Hepatic stellate cell (primary cell): ENCODE data around the gene CAPN14.

Experiments
- DNase-seq: peaks from one replicate; pipeline ENCODE4 v3.0.0; 2011; ENCODE audit warnings: low spot score

Gene CAPN14

DNA sequence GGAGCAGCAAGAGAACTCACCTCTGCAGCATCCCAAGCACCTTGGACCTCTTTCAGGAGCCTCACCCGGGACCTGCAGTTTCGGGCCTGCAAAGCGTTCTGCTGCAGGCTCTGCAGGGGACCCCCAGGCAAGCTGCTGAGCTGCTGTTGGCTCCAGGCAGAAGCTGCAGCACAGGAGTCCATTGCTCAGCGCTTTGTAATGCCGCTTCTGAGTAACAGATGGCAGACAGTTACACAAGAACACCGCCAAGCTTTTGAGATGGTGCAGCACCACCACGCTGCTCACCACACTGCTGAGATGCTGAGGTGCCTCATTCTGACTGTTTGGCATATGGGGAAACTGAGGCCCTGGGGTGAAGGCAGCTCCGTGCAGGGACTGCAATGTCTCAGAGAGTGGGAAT lies 77.2 kb downstream of the CAPN14 start:
- no peak for DNase-seq

DNA sequence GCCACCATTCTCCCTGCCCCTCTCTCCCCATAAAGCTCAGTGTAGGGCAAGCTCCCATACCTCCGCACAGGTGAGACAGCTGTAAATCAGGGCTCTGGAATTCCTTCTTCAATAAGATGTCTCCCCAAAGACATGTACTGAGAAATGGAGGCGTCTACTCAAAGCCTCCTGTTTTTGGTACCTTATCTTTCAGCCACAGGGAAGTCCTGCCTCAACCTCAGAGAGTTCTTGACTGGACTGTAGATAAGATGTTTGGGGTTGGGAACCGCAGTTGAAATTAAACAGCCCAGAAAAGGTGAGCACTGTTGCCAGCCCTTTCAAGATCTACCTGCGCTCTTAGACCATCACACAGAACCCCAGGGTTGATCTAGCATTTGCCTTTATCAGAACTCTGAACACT lies 77.6 kb downstream of the CAPN14 start:
- DNase-seq: no peak

DNA sequence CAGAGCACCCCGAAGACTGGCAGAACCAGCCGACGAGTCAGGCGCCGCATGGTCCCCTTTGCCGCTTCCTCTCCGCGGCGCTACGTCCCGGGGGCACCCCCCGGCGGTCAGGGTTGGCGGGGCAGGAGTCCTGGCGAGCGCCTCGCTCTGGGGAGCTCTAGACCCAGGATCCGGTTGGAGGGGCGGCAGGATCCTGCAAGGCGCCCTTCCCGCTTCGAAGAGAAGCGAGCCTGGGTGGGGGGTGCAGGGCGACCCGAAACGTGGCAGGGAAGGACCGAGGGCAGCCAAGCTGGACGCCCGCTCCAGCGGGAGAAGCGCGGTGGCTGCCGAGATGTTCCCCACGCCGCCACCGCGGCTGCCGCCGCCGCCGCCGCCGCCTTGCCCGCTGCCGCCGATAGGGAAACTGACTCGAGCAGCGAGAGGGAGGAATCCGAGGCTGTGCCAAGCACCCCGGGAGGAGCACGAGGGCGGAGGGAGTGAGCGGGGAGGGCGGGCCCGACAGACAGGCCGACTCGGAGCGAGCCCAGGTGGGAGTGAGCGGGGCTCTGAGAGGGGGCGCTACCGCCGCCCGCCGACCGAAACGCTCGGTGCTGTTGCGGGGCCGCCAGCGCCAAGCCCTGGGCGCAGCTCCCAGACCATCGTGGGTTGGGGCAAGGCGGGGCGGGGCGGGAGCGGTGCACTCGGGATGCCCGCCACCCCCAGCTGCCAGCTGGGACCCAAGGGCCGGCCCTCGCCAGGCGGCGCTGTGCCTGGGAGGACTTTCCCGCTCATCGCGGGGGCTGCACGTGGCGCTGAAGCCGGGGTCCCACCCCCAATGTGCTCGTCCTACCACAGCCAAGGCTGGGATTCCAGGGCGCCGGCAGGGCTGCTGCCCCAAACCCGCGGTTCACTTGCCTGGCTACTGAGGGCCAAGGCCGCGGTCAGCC lies 79.0 kb downstream of the CAPN14 start, which contains the start of gene GALNT14:
GALNT14 (minus strand) TSS at position 404 of the 926 bp plus-strand sequence; CDS start at position 50, 354 bp downstream.
- peak; percentile 55 for DNase-seq

DNA sequence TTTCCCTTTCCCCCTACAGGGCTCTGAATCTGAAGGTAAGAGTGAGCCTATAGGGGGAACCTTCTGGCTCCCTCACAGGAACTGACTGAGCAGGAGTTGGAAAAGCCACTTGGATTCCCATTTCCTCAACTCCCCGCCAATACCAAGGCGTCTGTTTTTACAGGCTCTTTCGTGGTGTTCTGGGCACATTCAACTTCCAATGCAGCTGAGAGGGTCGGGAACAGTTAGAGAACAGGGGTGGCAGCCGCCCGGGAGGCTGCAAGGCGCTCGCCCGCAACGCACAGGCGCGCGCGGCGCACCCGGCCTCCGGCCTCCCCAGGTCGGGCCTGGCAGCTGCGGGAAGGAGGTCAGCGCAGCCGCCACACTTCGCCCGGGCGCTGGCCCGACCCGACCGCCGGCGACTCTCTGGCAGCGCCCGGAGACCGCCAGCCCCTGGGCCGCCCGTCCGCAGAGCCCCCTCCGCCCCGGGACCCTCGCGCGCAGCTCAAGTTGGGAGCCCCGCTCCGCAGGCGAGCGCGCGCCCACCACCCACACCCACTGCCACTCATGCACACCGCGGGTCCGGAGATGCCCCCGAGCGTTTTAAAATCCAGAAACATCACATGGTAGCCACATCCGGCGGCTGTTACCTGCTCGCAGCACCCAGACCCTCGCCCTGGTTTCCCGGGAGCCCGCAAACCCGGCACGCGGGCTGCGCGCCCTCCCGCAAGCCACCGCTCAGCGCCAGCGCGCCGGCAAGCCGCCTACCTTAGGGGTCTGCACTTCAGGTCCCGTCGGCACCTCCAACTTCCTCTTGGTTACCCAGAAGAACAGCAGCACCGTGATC lies 79.9 kb downstream of the CAPN14 start:
- DNase-seq: peak; percentile 16

DNA sequence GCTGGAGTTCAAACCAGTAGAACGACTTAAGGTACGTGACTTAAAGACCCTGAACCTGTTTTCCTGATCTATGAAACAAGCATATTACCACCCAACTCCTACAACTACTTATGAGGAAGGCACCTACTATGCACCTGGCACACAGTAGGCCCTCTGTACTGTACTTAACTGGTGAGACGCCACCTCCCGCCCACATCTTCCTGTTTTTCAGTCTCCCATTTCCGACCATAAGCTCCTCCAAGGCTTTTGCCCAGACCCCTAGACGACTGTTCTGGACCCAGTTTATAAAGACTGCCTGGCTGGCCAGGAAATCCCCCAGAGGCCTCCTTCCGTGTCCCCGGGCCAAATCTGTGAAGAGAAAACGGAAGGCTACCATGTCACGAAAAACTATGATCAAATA lies 80.6 kb downstream of the CAPN14 start:
- DNase-seq: no peak

DNA sequence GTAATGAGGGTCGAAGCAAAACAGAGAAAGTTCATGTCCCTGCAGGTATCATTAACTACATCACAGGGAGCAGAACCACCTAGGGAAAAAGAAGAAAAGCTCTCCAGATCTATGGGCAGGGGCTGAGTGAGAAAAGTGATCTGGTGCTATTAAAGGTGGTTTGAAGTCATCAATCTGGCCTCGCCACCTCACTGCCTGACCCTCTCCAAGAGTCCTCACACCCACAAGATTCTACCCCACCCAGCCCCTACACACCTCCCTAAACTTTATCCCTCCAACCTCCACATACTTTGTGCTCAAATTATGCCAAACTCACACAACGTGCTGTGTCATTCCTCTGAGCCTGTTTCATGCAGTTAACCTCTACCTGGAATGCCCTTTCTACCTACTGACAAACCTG lies 81.3 kb downstream of the CAPN14 start:
- no peak for DNase-seq

DNA sequence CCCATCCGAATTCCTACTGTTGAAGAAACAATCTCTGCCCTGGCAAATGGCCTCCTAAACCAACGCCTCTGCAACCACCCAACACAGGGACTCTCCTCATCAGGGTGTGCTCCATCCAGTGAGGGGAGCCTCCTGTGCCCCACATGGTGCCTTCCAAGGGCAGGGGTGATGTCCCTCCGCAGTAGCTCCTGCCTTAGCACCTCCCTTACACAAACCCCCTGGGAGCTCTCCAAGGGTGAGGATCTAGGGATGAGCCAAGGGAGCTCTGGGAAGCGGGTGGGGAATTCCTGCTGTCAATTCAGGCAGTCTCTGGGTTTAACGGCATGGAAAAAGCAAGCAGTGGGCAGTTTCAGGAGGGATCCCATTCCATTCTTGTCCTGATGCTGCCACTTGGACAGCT lies 82.8 kb downstream of the CAPN14 start:
- no peak for DNase-seq

DNA sequence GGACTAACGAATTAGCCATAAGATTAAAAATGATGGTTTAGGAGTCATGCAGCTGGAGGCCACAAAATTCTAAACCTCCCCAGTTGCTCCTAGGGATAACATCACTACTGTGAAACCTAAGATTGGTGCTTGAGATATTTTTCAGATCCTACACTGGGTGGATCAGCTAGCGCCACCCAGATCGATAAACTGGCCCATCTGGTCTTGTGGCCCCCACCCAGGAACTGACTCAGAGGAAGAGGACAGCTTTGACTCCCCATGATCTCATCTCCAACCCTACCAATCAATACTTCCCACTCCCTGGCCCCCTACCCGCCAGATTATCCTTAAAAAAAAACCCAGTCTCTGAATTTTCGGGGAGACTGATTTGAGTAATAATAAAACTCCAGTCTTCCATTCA lies 84.5 kb downstream of the CAPN14 start:
- no peak for DNase-seq

DNA sequence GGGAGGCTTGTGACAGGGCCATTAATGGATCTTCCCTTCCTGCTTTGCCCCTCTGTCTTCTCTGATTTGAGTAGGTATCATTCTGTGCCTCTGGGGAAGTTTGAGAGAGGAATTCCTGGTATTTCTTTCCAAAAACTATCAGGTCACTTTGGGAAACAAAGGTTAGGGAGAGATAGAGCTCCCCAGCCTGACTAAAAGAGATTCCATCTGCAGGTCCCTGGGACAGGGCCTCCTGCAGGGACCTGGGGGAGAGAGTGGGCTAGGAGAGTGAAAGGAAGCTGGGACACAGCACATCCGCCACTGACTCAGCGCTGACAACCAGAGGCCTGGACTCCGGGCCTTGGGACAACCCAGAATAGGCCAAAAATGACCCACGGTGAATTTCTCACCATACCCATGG lies 85.4 kb downstream of the CAPN14 start:
- DNase-seq: no peak

DNA sequence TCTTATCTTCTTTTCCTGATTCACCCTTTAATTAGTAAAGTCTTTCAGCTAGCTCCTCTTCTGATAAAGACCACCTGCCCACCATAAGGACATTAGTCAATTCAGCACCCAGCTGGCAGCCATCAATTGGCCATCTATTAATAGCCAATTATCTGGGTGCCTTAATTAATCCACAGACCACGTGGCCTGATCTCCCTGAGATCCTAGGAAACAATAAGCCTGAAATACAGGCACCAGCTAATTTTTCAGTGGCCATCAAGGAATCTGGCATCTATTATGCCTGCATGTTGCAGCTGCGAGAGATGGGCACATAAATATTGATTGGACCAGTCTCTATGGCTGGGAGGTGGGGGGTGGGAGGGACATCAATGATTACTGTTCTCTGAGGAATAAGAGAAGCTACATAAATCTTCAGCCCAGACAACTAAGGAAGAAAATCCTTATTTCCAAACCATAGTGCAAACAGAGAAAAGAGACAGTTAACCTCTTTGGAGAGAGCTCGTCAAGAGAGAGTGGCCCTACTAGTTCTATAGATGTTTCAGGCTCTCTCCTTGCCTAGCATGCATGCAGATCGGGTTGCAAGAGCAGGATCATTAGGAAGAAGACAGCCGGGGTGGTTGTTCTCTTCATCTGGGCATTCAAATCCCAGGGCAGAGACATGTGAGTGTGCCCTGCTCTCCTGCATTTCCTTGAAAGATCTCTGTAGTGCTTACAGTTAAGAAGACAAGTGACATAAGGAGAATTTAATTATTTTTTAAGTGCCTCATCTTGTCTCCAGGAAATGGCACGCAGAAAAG lies 87.7 kb downstream of the CAPN14 start:
- DNase-seq: no peak

DNA sequence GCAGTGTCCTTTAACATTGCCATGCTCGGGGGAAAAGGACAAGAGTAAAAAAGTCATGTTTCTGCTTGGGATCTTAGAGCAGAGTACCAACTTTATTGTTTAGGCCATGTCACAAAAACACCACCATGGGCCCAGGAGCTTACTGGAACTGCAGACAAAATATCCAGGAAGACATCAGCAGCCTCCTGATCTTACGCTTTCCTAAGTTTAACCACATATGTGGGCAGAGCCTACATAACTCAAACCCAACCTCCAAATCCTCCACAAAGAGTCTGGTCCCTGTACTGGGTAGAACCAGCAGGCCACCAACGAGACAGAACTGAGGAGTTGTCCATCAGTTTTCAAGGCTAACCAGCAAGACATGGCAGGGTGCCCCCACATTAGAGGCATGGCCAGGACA lies 89.4 kb downstream of the CAPN14 start:
- no peak for DNase-seq

DNA sequence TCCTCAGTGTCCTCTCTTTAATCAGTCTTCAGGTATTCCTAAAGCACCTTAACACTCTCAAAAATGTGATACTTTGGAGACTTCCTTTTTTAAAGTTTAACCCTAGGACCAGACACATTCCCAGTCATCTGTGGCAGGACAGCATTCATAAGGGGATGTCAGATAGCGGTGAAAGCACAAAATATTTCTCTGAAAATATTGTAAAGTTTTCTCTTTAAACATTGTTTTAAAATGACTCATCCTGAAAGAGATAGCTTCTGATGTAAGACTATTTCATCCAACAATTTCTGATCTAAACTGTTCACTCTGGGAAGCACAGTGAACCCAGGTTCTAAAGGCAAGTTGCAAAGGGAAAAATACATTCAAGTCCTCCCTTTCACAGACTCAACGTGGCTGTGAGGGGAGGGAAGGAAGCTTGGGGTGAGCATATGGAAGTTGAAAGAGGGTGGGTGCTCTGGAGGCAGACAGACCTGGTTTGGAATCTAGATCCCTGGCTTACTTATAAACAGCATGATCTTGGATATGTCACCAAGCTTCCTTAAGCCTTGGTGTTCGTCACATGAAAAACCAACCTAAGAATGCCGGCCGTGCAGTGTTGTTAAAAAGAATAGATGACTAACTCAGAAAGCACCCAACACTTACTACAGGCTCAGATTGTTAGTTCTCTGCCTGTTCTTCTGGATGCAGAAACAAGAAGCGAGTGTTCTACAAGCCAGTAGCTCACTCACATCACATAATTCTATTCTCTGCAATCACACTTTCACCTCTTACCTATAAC lies 91.2 kb downstream of the CAPN14 start:
- no peak for DNase-seq

DNA sequence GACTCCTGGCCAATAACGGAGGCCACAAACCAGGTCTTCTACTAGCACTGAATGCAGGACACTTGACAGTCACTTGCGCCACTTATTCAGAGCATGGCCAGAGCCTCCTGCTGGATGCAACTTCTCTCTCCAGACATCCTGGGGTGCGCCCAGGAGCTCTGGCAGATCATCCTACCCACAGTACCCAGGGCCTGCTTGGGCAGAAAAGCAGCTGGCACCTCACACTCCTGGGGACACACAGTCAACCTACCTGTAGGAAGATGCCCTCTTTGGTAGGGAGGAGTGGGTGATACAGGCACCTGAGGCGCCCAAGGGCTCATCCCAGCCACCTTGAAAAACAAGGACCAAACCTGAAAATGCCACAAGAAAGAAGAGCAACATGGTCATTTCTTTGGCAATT lies 92.4 kb downstream of the CAPN14 start:
- DNase-seq: no peak
